Lower leg skin (tissue), 3 donors: ENCODE results near the gene BET1.

Source experiments
- POLR2A ChIP-seq, 2 donors: fragments of 450-650 bp; IDR thresholded peaks; one replicate each; pipeline ENCODE4 v1.6.1; 2016 to 2017; ENCODE audit warnings: antibody characterized with exemption in 2 of 2, mild to moderate bottlenecking in 1 of 2, moderate library complexity in 1 of 2
- TF ChIP-seq, protein P1 (sequence below), 3 donors: fragments of 450-650 bp; IDR thresholded peaks; one replicate each; pipeline ENCODE4 v1.5.1; 2016; ENCODE audit warnings: antibody characterized with exemption in 3 of 3, mild to moderate bottlenecking in 3 of 3, moderate library complexity in 2 of 3

DNA sequence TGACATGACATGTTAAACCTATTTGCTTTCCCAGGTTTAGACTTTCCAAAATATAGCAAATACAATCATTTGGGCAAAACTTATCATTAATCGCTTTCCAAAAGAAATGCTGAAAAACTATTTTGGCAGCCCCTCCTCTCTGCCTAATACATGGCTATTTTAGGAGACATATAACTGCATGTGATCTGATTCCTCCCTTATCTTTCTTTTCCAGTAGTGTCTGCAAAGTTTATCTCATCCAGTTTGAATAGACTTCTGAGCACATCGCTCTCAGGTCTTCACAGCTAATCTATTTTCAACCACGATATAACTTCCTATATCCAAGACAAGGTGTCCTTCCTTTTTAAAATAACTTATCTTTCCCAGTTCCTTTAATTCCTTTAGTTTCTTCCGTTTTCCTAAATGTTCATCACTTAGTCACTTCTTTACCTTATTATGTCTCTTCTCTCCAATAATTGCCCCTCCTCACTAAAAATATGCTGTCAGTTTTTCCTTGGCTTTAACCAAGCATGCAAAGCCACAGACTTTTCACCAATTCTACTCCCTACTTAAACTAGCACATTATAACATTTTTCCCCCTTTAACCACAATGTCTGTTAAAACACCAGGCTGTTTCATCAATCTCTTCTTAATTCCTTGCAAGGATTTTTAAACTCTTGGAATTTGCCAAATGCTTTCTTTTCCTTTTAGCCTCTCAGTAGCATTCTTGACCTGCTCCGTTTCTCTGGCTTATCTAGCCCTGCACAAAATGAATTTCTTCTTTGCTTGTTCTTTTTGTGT is 58.2 kb downstream of the BET1 start:
- TF ChIP-seq, protein P1, sequence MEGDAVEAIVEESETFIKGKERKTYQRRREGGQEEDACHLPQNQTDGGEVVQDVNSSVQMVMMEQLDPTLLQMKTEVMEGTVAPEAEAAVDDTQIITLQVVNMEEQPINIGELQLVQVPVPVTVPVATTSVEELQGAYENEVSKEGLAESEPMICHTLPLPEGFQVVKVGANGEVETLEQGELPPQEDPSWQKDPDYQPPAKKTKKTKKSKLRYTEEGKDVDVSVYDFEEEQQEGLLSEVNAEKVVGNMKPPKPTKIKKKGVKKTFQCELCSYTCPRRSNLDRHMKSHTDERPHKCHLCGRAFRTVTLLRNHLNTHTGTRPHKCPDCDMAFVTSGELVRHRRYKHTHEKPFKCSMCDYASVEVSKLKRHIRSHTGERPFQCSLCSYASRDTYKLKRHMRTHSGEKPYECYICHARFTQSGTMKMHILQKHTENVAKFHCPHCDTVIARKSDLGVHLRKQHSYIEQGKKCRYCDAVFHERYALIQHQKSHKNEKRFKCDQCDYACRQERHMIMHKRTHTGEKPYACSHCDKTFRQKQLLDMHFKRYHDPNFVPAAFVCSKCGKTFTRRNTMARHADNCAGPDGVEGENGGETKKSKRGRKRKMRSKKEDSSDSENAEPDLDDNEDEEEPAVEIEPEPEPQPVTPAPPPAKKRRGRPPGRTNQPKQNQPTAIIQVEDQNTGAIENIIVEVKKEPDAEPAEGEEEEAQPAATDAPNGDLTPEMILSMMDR (IDR thresholded peaks at IDR 0.05), result no peak
- TF ChIP-seq POLR2A (IDR thresholded peaks at IDR 0.05), result no peak
